Activated CD4-positive, alpha-beta T cell treated with anti-CD3 and anti-CD28 coated beads, Interleukin-2, amount 50 U/mL, for 24 hours (primary cell): ENCODE data around the gene ROBO1.

ENCODE experiments used
- DNase-seq, 2 donors: peaks; one replicate each; pipeline ENCODE4 v3.0.0-alpha.2; 2020; ENCODE audit warnings: low read depth in 1 of 2, low spot score in 1 of 2

The ROBO1 gene

GRCh38 chr3:79253271-79253670 is 514.5 kb downstream of the ROBO1 start:
- no peak for DNase-seq

GRCh38 chr3:79250746-79251145 is 517.1 kb downstream of the ROBO1 start:
- no peak for DNase-seq

- no peak for DNase-seq
Measured at GRCh38 chr3:79249701-79250100, 518.1 kb downstream of the ROBO1 start.

- DNase-seq, result no peak
Measured at GRCh38 chr3:79247725-79248043, 520.1 kb downstream of the ROBO1 start.

- no peak for DNase-seq
Measured at GRCh38 chr3:79246875-79247724, 520.7 kb downstream of the ROBO1 start.

- no peak for DNase-seq
Measured at GRCh38 chr3:79245284-79246138, 522.3 kb downstream of the ROBO1 start.

- DNase-seq, result no peak
Measured at GRCh38 chr3:79236496-79236895, 531.3 kb downstream of the ROBO1 start.

GRCh38 chr3:79233431-79234060 is 534.3 kb downstream of the ROBO1 start:
- DNase-seq, result no peak

- no peak for DNase-seq
Measured at GRCh38 chr3:79230266-79230665, 537.5 kb downstream of the ROBO1 start.

- DNase-seq, result no peak
Measured at GRCh38 chr3:79217096-79217495, 550.7 kb downstream of the ROBO1 start.

- DNase-seq, result no peak
Measured at GRCh38 chr3:79215286-79215685, 552.5 kb downstream of the ROBO1 start.

- no peak for DNase-seq
Measured at GRCh38 chr3:79211586-79212359, 556.0 kb downstream of the ROBO1 start.

GRCh38 chr3:79204351-79204750 is 563.4 kb downstream of the ROBO1 start:
- no peak for DNase-seq

GRCh38 chr3:79203144-79203519 is 564.7 kb downstream of the ROBO1 start:
- DNase-seq, result no peak

GRCh38 chr3:79202471-79203143 is 565.2 kb downstream of the ROBO1 start:
- no peak for DNase-seq

GRCh38 chr3:79200456-79200855 is 567.3 kb downstream of the ROBO1 start:
- no peak for DNase-seq

GRCh38 chr3:79199966-79200365 is 567.8 kb downstream of the ROBO1 start:
- DNase-seq, result no peak

- no peak for DNase-seq
Measured at GRCh38 chr3:79187426-79187825, 580.4 kb downstream of the ROBO1 start.

- DNase-seq, result no peak
Measured at GRCh38 chr3:79184251-79184650, 583.5 kb downstream of the ROBO1 start.

GRCh38 chr3:79183496-79183895 is 584.3 kb downstream of the ROBO1 start:
- DNase-seq, result no peak
